ENCODE results near the gene AMPH.

- TF ChIP-seq CTCF (conservative IDR thresholded peaks at IDR 0.05 in 1 of 2, IDR thresholded peaks at IDR 0.05 in 1 of 2; ENCODE audit: low read depth in 1 of 2, low read length in 2 of 2), result no peak
- no peak for TF ChIP-seq EZH2 (IDR thresholded peaks at IDR 0.05; ENCODE audit: low read length, missing control alignments)
Measured at GRCh38 chr7:38675494-38676106, 44.4 kb upstream of the AMPH start.
